H1 (cell line): Measurements from ENCODE around the gene TMEM196.

ENCODE experiments used
- CEBPB ChIP-seq: IDR thresholded peaks from 2 replicates; pipeline ENCODE4 v1.6.1; 2012; ENCODE audit warnings: low read depth, low read length
- POLR2AphosphoS5 ChIP-seq: IDR thresholded peaks from 2 replicates; pipeline ENCODE4 v1.6.1; 2011; ENCODE audit warnings: low read depth, low read length
- YY1 ChIP-seq: IDR thresholded peaks from 2 replicates; pipeline ENCODE4 v1.6.1; 2011; ENCODE audit warnings: low read depth, mild to moderate bottlenecking, low read length

DNA sequence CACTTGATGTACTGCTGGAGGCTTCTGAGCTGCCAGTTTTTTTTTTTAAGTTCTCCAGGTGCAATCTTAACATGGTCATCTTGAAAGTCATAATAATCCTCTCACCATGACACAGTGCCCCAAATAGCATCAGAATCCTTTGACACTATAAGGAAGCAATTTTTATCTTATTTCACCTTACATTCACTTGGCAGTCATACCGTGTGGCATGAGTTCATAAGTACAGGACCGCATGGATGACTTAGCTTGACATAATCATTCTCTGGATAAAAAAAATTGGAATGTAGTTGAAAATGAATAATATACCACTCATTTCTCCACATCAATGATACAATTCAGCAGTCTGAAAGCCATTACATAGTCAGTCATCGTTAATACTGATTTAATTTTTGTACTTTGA is 25.6 kb upstream of the TMEM196 start:
- TF ChIP-seq YY1 (no peak), CEBPB (no peak), POLR2AphosphoS5 (no peak)
